H1 (cell line): ENCODE data around the gene C1orf50. TPM values are rescaled to one million over a fixed set of nuclear protein-coding genes. Genes with fewer than 3 reads are reported as not detected.

Experiments
- CTCF ChIA-PET: fragments of 300-600 bp; sonication (Branson Sonifier 250); formaldehyde crosslinking; loops from one replicate; lab custom pipeline; 2021; ENCODE audit not compliant: partially characterized antibody; lab: Charles Lee
- POLR2A ChIA-PET: fragments of 300-600 bp; sonication (Branson Sonifier 250); formaldehyde crosslinking; loops from one replicate; lab custom pipeline; 2021; ENCODE audit warnings: inconsistent platforms; ENCODE audit not compliant: partially characterized antibody; lab: Charles Lee
- DNase-seq, 2 experiments: peaks; one replicate each; pipeline versions ENCODE4 v3.0.0 to v3.0.0-alpha.2; 2010 to 2022; ENCODE audit warnings: low spot score in 2 of 2, low read depth in 1 of 2, mixed read lengths in 1 of 2
- FAIRE-seq: peaks from 2 replicates; lab custom pipeline; 2011; peaks lifted over from hg19 to GRCh38; lab: Jason Lieb, UNC
- H2AFZ ChIP-seq: 2 replicates; pipeline ENCODE4 v1.8.1; 2012; ENCODE audit warnings: low read length, inconsistent platforms
- H2AK5ac ChIP-seq: 2 replicates; pipeline ENCODE4 v1.6.1; 2013; ENCODE audit warnings: low read depth, low read length
- H2BK120ac ChIP-seq: replicated peaks from 2 replicates; pipeline ENCODE3; 2013; ENCODE audit warnings: low read depth, low read length, inconsistent platforms
- H2BK12ac ChIP-seq: 2 replicates; pipeline ENCODE4 v1.6.1; 2013; ENCODE audit warnings: low read depth, low read length
- H2BK15ac ChIP-seq: 2 replicates; pipeline ENCODE4 v1.6.1; 2013; ENCODE audit warnings: low read length
- H2BK20ac ChIP-seq: 2 replicates; pipeline ENCODE4 v1.6.1; 2013; ENCODE audit warnings: low read length
- H2BK5ac ChIP-seq: 2 replicates; pipeline ENCODE4 v1.6.1; 2013; ENCODE audit warnings: low read depth, low read length
- H3K14ac ChIP-seq: 2 replicates; pipeline ENCODE4 v1.6.1; 2013; ENCODE audit warnings: inconsistent platforms; ENCODE audit not compliant: insufficient read length
- H3K18ac ChIP-seq: 2 replicates; pipeline ENCODE4 v1.6.1; 2013; ENCODE audit warnings: low read length; ENCODE audit errors: extremely low read depth
- H3K23ac ChIP-seq: 2 replicates; pipeline ENCODE4 v1.6.1; 2013; ENCODE audit warnings: inconsistent platforms; ENCODE audit not compliant: insufficient read length
- H3K23me2 ChIP-seq: 2 replicates; pipeline ENCODE4 v1.6.1; 2013; ENCODE audit warnings: low read depth, low read length
- H3K27ac ChIP-seq: 2 replicates; pipeline ENCODE4 v1.6.1; 2011; ENCODE audit warnings: low read depth, low read length, inconsistent platforms
- H3K27me3 ChIP-seq, 4 experiments: replicated peaks in 1 of 4; 1 replicate in 1 of 4; 2 replicates in 3 of 4; pipeline versions ENCODE4 v1.6.1 to v1.8.1; 2011 to 2013; ENCODE audit warnings: low read length in 3 of 4, mild to moderate bottlenecking in 3 of 4, inconsistent platforms in 2 of 4, mixed read lengths in 2 of 4, moderate library complexity in 1 of 4; ENCODE audit not compliant: control insufficient read depth in 3 of 4, insufficient read depth in 3 of 4; ENCODE audit errors: extremely low read depth in 1 of 4
- H3K36me3 ChIP-seq, 4 experiments: 2 replicates each; pipeline versions ENCODE4 v1.6.1 to v1.8.1; 2011 to 2013; ENCODE audit warnings: mild to moderate bottlenecking in 4 of 4, low read length in 3 of 4, moderate library complexity in 2 of 4, control low read depth in 1 of 4, inconsistent platforms in 1 of 4; ENCODE audit not compliant: insufficient read depth in 4 of 4, control insufficient read depth in 2 of 4
- H3K4ac ChIP-seq: replicated peaks from 2 replicates; pipeline ENCODE3; 2013; ENCODE audit warnings: low read length, low read depth, mixed read lengths, inconsistent platforms; ENCODE audit not compliant: insufficient read length
- H3K4me1 ChIP-seq, 4 experiments: replicated peaks in 1 of 4; 1 replicate in 1 of 4; 2 replicates in 3 of 4; pipeline versions ENCODE4 v1.6.1 to v1.8.1; 2011 to 2013; ENCODE audit warnings: low read length in 3 of 4, inconsistent platforms in 2 of 4, mixed read lengths in 1 of 4; ENCODE audit not compliant: insufficient read depth in 4 of 4, control insufficient read depth in 3 of 4
- H3K4me2 ChIP-seq, 2 experiments: 2 replicates each; pipeline versions ENCODE4 v1.6.1 to v1.8.1; 2011 to 2013; ENCODE audit warnings: low read depth in 2 of 2, low read length in 2 of 2, control low read depth in 1 of 2, inconsistent platforms in 1 of 2, mild to moderate bottlenecking in 1 of 2; ENCODE audit not compliant: insufficient read depth in 1 of 2
- H3K4me3 ChIP-seq, 4 experiments: fragments of 200-600, 300-600 bp in 1 of 4; sonication (generic), shearing (Covaris generic), sonication (Bioruptor Twin) in 1 of 4; 2 replicates each; pipeline versions ENCODE4 v1.5.1 to v1.8.1; 2011 to 2016; ENCODE audit warnings: low read length in 4 of 4, low read depth in 3 of 4, control low read depth in 2 of 4, inconsistent platforms in 2 of 4, mild to moderate bottlenecking in 2 of 4, mixed read lengths in 1 of 4, moderate library complexity in 1 of 4; ENCODE audit not compliant: insufficient read depth in 2 of 4; ENCODE audit errors: extremely low read depth in 1 of 4
- H3K56ac ChIP-seq: replicated peaks from 2 replicates; pipeline ENCODE3; 2013; ENCODE audit warnings: low read depth, mild to moderate bottlenecking, mixed read lengths, low read length, inconsistent platforms; ENCODE audit not compliant: insufficient read length
- H3K79me1 ChIP-seq: 2 replicates; pipeline ENCODE4 v1.6.1; 2013; ENCODE audit warnings: low read depth, low read length, control low read depth
- H3K79me2 ChIP-seq, 2 experiments: 2 replicates each; pipeline versions ENCODE4 v1.6.1 to v1.8.1; 2012 to 2013; ENCODE audit warnings: low read length in 2 of 2, mild to moderate bottlenecking in 2 of 2, inconsistent platforms in 1 of 2; ENCODE audit not compliant: insufficient read depth in 2 of 2, control insufficient read depth in 1 of 2
- H3K9ac ChIP-seq, 4 experiments: replicated peaks in 1 of 4; 1 replicate in 1 of 4; 2 replicates in 3 of 4; pipeline versions ENCODE4 v1.6.1 to v1.8.1; 2011 to 2013; ENCODE audit warnings: low read depth in 3 of 4, low read length in 3 of 4, control low read depth in 2 of 4, mild to moderate bottlenecking in 2 of 4, moderate library complexity in 2 of 4, inconsistent platforms in 1 of 4; ENCODE audit errors: extremely low read depth in 1 of 4
- H3K9me3 ChIP-seq, 2 experiments: 2 replicates each; pipeline versions ENCODE4 v1.6.1 to v1.8.1; 2012 to 2013; ENCODE audit warnings: mild to moderate bottlenecking in 2 of 2, moderate library complexity in 2 of 2, control low read depth in 1 of 2, inconsistent platforms in 1 of 2, low read depth in 1 of 2, low read length in 1 of 2, mixed read lengths in 1 of 2; ENCODE audit not compliant: insufficient read depth in 2 of 2
- H4K20me1 ChIP-seq, 2 experiments: replicated peaks in 1 of 2; 2 replicates each; pipeline versions ENCODE3 to v1.8.1; 2011 to 2013; ENCODE audit warnings: inconsistent platforms in 2 of 2, low read length in 2 of 2, mild to moderate bottlenecking in 1 of 2; ENCODE audit not compliant: insufficient read depth in 2 of 2, control insufficient read depth in 1 of 2
- H4K5ac ChIP-seq: 2 replicates; pipeline ENCODE4 v1.6.1; 2013; ENCODE audit warnings: low read length, low read depth, mixed read lengths, inconsistent platforms; ENCODE audit not compliant: insufficient read length
- H4K8ac ChIP-seq: 2 replicates; pipeline ENCODE4 v1.8.0; 2013; ENCODE audit warnings: mild to moderate bottlenecking, moderate library complexity, low read length, inconsistent platforms; ENCODE audit not compliant: insufficient read depth; ENCODE audit errors: extremely low read depth
- H4K91ac ChIP-seq: replicated peaks from 2 replicates; pipeline ENCODE3; 2013; ENCODE audit warnings: low read length, mixed read lengths, inconsistent platforms; ENCODE audit not compliant: insufficient read length
- CTCF ChIP-seq, 3 experiments: IDR thresholded peaks; 1 replicate in 2 of 3; 2 replicates in 1 of 3; pipeline versions ENCODE4 v1.5.1 to v1.6.1; 2011; ENCODE audit warnings: low read length in 3 of 3, mild to moderate bottlenecking in 3 of 3, inconsistent platforms in 2 of 3, low read depth in 1 of 3, moderate library complexity in 1 of 3; ENCODE audit not compliant: insufficient read depth in 1 of 3; ENCODE audit errors: control extremely low read depth in 1 of 3
- GABPA ChIP-seq: IDR thresholded peaks from 2 replicates; pipeline ENCODE4 v1.6.1; 2011; ENCODE audit warnings: mild to moderate bottlenecking, low read length, moderate library complexity, borderline replicate concordance; ENCODE audit not compliant: insufficient read depth
- GTF2F1 ChIP-seq: IDR thresholded peaks from 2 replicates; pipeline ENCODE4 v1.6.1; 2012; ENCODE audit warnings: low read depth, low read length, improper control_type of control experiment, borderline replicate concordance
- HDAC2 ChIP-seq, 2 experiments: fragments of 300-600 bp in 1 of 2; sonication (generic) in 1 of 2; IDR thresholded peaks; 2 replicates each; pipeline ENCODE4 v1.6.1; 2011 to 2012; ENCODE audit warnings: low read depth in 2 of 2, low read length in 2 of 2, mild to moderate bottlenecking in 2 of 2, moderate library complexity in 2 of 2, borderline replicate concordance in 1 of 2, inconsistent platforms in 1 of 2
- HDAC6 ChIP-seq: IDR thresholded peaks from one replicate; pipeline ENCODE4 v1.7.1; 2012; ENCODE audit warnings: low read depth, mild to moderate bottlenecking, inconsistent platforms, low read length, moderate library complexity
- JUN ChIP-seq: IDR thresholded peaks from 2 replicates; pipeline ENCODE4 v1.6.1; 2011; ENCODE audit warnings: low read depth, mild to moderate bottlenecking, improper control_type of control experiment, low read length
- KDM4A ChIP-seq: IDR thresholded peaks from one replicate; pipeline ENCODE4 v1.7.1; 2012; ENCODE audit warnings: low read depth, mild to moderate bottlenecking, moderate library complexity, low read length, inconsistent platforms; ENCODE audit not compliant: severe bottlenecking
- MAFK ChIP-seq: IDR thresholded peaks from 2 replicates; pipeline ENCODE4 v1.6.1; 2012; ENCODE audit warnings: low read depth, mild to moderate bottlenecking, improper control_type of control experiment, low read length
- SRF ChIP-seq: IDR thresholded peaks from 2 replicates; pipeline ENCODE4 v1.6.1; 2011; ENCODE audit warnings: mild to moderate bottlenecking, low read depth, low read length, moderate library complexity
- ZNF274 ChIP-seq: IDR thresholded peaks from 2 replicates; pipeline ENCODE4 v1.7.0; 2012; ENCODE audit warnings: low read length, borderline replicate concordance; ENCODE audit errors: extremely low read depth
- WGBS, 2 experiments: shearing (Covaris generic) in 1 of 2; methylation state at CpG; one replicate each; pipeline versions ENCODE4 v1.1.6 to v1.1.7; 2013 to 2015; ENCODE audit warnings: low lambda C conversion rate in 2 of 2, mixed read lengths in 2 of 2, inconsistent platforms in 1 of 2, low coverage in 1 of 2, missing lambda C conversion rate in 1 of 2; ENCODE audit not compliant: insufficient replicate concordance in 2 of 2, insufficient coverage in 1 of 2, insufficient read length in 1 of 2; ENCODE audit errors: extremely low coverage in 1 of 2, missing lambda C conversion rate in 1 of 2; 5-methylcytosine and 5-hydroxymethylcytosine counted together
- polyA plus RNA-seq, 7 experiments: library from polyadenylated mRNA; depleted of rRNA in 3 of 7; stranded (reverse) in 5 of 7; unstranded in 2 of 7; fragments of >200 nt in 5 of 7; fragments of 200-250 nt in 2 of 7; gene quantifications; 1 replicate in 5 of 7; 2 replicates in 1 of 7; 4 replicates in 1 of 7; pipeline versions ENCODE4 v1.2.1 to v1.2.3, GENCODE V29; 2011 to 2013; ENCODE audit warnings: missing spikeins in 2 of 7, mixed read lengths in 2 of 7
- total RNA-seq: library from RNA; stranded (reverse); fragmentation: NEBNext Ultra II Directional; extraction: Animal tissue kit (Norgen Biotek cat#: 25700); gene quantifications from 2 replicates; pipeline ENCODE4 v1.2.1, GENCODE V29; 2021

Gene C1orf50
- total and polyA plus RNA-seq, 2 of the 8 experiments (the other 6 are each of a cell fraction or from before 2014, with no cell fraction given): 3.2 to 7.1 TPM

DNA sequence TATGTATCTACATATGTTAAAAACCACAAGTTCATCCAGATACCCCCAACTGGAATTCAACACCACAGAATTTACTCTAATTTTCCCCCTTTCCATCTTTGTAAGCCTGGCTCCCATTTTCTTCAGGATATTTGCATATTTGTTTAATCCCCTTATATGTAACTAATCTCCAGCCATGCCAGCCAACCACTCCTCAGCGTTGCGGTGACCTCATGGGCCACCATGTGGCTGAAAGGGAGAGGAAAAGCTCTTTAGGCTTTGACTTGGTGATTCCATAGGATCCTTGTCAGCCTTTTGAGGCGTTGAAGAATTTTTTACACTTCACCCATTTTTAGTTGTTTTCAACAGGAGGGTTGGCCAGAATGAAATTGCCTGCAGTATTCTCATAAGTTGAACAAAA is 37.0 kb upstream of the C1orf50 start:
- no peaks in the 10 kb centered on the region for H3K79me2 ChIP-seq
- H3K23me2 ChIP-seq: no peaks in the 10 kb centered on the region
- H3K4me1 ChIP-seq: peaks cover 0 to 3% (median 0%) of the 10 kb centered on the region in 4 experiments; a peak in 1 of 7 replicates
- H2AFZ ChIP-seq: no peak overlapping the region
- H2BK12ac ChIP-seq: no peak overlapping the region
- no peaks in the 10 kb centered on the region for H3K9me3 ChIP-seq
- H2BK15ac ChIP-seq: no peak overlapping the region
- ChIA-PET POLR2A (interaction anchor here (0.7 to 1.6 kb wide), 4 partner anchors 9 to 47 kb away, joined by 3 to 5 read pairs (median 4); partner anchors contain the start of gene YBX1), CTCF (interaction anchor here (0.6 to 1.5 kb wide), 5 partner anchors 11 to 950 kb away, joined by 3 to 6 read pairs (median 3); no protein-coding TSS in a partner anchor)
- no peak overlapping the region for H2AK5ac ChIP-seq
- no peak overlapping the region for H3K9ac ChIP-seq
- H4K91ac ChIP-seq: no peak overlapping the region
- no peaks in the 10 kb centered on the region for H3K27me3 ChIP-seq
- no peak overlapping the region for H2BK120ac ChIP-seq
- no peak overlapping the region for H4K5ac ChIP-seq
- H3K18ac ChIP-seq: no peak overlapping the region
- H2BK5ac ChIP-seq: no peak overlapping the region
- no peak overlapping the region for H3K56ac ChIP-seq
- H3K79me1 ChIP-seq: no peaks in the 10 kb centered on the region
- WGBS, 2 experiments: 85% methylated on average over 3 of the region's 3 CpGs; no CpG with 5 or more reads in 1 of the 2 experiments
- H4K20me1 ChIP-seq: no peaks in the 10 kb centered on the region
- H3K4me2 ChIP-seq: no peak overlapping the region
- no peak overlapping the region for H3K23ac ChIP-seq
- no peak for DNase-seq
- H3K36me3 ChIP-seq: no peaks in the 10 kb centered on the region
- FAIRE-seq: peak; percentile 62
- H2BK20ac ChIP-seq: no peak overlapping the region
- H3K4me3 ChIP-seq: no peak overlapping the region
- H3K14ac ChIP-seq: no peak overlapping the region
- H3K27ac ChIP-seq: no peak overlapping the region
- no peak overlapping the region for H3K4ac ChIP-seq
- no peak overlapping the region for H4K8ac ChIP-seq
- TF ChIP-seq HDAC6: no peak
- TF ChIP-seq CTCF (IDR thresholded peaks at IDR 0.05; ENCODE audit: control extremely low read depth in 1 of 3, insufficient read depth in 1 of 3, low read depth in 1 of 3, low read length in 3 of 3): peak in 1 of 3 experiments; percentile 5; a peak in 1 of 4 replicates
- no peak for TF ChIP-seq HDAC2 (IDR thresholded peaks at IDR 0.05; ENCODE audit: borderline replicate concordance in 1 of 2, low read depth in 2 of 2, low read length in 2 of 2)
- no peak for TF ChIP-seq JUN
- no peak for TF ChIP-seq GTF2F1
- TF ChIP-seq KDM4A: no peak
- no peak for TF ChIP-seq MAFK
- TF ChIP-seq GABPA: no peak
- TF ChIP-seq ZNF274: no peak
- TF ChIP-seq SRF: no peak
